NCI-H446 (cell line): Measurements from ENCODE around the gene TRPV3.
"Not testable (repeated sequence)": the region's sequence is repeated elsewhere in the genome, so short reads cannot be mapped to it uniquely, and the experiment has no call there.

Experiments
- DNase-seq, 2 experiments: peaks; one replicate each; lab custom pipeline; 2025; lab: John Stamatoyannopoulos, UW

TRPV3 gene

GRCh38 chr17:3524024-3524423 lies 33.6 kb downstream of the TRPV3 start:
- DNase-seq = no peak

DNA sequence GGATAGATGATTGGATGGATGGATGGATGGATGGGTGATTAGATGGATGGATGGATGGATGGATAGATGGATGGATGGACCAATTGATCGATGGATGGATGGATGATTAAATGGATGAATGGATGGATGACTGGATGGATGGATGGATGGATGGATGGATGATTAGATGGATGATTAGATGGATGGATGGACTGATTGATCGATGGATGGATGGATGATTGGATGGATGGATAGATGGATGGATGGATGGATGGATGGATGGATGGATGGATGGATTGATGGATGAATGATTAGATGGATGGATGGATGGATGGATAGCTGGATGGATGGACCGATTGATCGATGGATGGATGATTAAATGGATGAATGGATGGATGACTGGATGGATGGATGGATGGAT lies 38.1 kb downstream of the TRPV3 start:
- DNase-seq = not testable (repeated sequence)

DNA sequence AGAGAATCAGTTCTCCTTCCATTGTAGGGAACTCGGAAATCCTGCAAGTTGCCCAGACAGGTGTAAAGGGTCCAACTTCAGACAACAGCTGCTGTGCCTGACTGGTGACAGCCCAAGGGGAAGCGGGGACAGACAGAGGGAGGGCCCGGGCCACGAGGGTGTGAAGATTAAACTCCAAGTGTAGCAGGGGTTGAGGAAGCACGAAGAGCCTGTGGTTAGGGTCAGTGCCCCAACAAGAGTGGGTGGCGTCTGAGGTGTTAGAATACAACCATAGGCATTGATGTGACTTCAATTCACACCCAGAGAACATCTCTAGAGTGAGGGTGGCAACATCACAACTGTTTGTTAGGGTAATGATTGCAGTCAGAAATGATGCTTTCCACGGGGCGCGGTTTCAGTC lies 42.7 kb downstream of the TRPV3 start:
- no peak for DNase-seq

- DNase-seq = not testable (repeated sequence)
Observed at GRCh38 chr17:3514167-3514566, 43.4 kb downstream of the TRPV3 start.

GRCh38 chr17:3513305-3514035 lies 44.1 kb downstream of the TRPV3 start:
- DNase-seq = no peak

- DNase-seq = peak in 1 of 2 experiments; percentile 2
Observed at GRCh38 chr17:3512505-3513171, 45.0 kb downstream of the TRPV3 start.

DNA sequence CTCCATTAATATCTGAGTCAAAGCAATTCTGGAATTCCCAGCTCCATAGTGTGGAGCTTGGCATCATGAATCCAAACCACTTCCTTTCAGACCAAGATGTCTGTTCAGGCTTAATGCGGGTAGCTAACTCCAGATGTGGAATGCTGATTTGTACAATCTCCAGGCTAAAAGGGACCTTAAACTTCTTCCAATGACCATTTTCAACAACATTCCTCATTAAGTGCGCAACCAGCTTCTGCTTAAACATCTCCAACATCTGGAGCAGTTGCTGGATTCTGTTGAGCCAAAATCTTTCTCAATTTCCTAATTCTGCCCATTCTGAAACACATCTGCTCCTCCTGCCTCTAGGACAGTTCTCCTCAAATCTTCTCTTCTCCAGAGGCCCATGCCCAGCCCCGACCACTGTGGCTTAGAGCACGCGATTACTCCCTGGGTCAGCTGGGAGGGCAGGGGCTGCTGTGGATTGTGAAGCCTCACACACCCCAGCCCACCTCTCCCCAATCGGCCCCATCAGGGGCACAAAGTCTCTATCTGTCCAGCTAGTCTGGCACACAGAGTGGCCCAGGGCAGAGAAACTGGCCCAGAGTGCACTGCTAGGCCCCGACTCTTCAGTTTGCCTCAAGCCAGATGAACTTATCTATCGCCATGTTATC lies 45.6 kb downstream of the TRPV3 start:
- no peak for DNase-seq

DNA sequence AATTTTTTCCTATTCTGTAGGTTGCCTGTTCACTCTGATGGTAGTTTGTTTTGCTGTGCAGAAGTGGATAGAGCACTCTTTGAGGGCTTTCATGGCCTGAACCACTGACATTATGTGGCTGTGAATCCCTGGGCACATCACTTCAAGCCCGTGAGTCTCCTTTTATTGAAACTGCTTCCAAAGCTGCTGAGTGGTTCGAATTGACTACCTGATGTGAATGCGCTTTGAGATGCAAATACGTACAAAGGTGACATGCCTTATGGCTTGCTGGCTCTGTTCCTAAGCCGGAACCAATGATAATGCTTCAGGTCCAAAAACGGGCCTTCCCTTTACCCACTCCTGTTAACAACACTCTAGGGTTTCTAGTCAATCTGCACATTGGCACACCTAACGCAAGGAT lies 47.5 kb downstream of the TRPV3 start:
- no peak for DNase-seq

DNA sequence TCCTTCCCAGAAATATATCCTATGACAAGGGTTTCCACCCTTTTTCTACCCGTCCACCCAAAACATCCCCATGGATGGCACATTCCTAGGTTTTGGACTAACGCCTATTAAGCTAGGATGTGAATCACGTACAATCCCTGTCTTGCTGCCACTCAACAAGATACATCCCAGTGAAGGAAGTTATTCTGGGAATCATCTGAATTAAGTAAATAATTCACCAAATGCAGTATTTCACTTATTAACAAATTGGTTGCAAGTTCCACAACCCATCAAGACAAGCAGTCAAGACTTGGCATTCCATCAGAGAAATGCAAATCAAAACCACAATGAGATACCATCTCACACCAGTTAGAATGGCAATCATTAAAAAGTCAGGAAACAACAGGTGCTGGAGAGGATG lies 49.7 kb downstream of the TRPV3 start:
- no peak for DNase-seq

- no peak for DNase-seq
Observed at GRCh38 chr17:3507071-3507470, 50.5 kb downstream of the TRPV3 start.

DNA sequence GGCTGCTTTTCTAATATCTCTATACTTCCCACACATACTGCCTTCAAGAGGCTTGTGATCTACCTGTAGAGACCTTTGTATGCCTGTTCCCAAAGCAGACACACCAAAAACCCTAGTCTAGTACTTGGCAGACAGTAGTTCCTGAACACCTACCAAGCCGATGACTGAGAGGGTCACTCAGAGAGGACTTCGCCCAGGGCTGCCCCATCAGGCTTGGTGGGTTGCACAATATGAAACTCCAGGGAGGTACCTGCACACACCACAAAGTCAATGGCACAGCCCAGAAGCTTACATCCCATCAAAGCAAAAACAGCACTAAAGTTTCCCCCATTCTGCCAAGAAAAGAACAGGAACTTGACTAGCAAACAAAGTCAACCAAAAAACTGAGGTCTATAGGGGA lies 51.6 kb downstream of the TRPV3 start:
- no peak for DNase-seq

DNA sequence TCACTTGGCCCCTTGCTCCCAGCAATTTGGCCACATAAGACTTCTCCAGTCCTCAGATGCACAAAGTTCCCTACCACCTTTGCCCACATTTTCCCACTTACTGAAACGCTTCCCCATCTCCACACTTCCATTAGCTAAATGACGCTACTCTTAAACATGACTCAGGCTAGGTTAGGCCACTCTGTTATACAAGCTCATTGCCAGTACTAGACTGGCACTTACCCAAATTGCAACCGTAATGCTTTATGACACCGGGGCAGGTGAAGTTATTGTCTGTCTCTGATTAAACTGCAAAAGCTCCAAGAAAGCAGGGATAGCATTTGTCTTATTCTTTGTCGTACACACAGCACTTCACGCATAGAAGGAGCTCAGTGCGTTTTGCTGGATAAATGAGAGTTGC lies 52.6 kb downstream of the TRPV3 start:
- no peak for DNase-seq

DNA sequence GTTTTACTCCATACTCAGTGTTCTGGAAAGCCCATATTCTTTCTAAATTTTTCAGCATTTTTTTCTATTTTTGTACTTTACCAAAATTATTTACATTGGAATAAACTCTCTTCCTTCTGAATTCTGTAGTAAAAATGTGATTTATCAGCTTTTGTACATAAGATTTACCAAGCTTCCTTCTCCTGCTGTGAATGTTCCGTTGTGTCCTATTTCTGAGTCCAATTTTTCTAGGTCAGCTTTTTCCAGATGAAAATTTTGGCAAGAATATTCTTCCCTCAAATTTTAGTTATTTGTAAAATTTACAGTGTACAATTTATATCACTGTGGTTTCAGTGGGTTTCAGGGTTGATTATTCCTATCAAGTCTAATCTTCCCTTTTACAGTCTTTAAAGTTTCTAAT lies 54.3 kb downstream of the TRPV3 start:
- no peak for DNase-seq

DNA sequence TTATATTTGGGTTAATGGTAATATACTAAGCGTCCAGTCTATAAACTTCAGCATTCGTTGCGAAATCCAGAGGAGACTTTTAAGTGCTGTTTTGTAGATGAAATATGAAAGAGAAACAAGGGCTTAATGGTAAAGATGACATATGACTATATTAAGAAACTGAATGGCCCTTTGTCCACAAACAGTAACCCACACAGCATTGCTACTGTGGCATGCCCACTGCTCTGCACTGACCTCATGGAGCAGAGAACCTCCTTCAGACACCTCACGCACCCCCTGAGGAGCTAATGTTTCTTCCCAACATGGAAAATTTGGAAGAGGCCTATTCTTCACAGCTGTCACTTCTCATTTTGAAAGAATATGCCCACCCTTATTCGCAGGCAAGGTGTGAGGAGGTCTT lies 55.1 kb downstream of the TRPV3 start:
- DNase-seq = no peak

DNA sequence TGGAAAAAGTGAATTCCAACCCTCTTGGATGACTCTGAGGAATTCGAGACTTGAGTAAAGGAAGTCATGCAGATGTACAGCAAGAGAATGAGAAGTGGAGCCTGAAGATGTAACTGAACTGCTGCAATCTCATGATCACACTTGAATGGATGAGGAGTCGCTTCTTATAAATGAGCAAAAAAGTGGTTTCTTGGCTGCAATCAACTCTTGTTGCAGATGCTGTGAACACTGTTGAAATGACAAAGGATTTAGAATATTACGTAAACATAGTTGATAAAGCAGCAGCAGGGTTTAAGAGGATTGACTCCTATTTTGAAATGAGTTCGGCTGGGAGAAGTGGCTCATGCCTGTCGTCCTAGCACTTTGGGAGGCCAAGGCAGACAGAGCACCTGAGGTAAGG lies 56.3 kb downstream of the TRPV3 start:
- DNase-seq = no peak

DNA sequence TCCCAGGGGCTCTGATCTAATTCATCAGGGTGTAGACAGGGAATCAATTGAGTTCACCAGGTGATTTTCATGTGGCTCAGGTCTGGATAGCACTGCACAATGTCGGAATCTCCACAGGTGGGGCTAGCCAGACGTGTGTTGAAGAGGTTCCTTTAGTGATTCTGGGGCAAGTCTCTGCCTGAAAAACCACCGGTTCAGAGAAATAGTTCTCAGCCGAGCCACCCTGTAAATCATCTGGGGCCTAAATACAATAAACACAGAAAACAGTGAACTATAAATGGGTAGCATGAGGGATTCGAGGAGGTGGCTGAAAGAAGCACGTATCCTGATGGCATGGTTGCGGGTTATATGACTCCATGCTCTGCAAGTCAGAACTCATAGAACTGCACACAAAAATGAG lies 60.5 kb downstream of the TRPV3 start:
- no peak for DNase-seq

DNA sequence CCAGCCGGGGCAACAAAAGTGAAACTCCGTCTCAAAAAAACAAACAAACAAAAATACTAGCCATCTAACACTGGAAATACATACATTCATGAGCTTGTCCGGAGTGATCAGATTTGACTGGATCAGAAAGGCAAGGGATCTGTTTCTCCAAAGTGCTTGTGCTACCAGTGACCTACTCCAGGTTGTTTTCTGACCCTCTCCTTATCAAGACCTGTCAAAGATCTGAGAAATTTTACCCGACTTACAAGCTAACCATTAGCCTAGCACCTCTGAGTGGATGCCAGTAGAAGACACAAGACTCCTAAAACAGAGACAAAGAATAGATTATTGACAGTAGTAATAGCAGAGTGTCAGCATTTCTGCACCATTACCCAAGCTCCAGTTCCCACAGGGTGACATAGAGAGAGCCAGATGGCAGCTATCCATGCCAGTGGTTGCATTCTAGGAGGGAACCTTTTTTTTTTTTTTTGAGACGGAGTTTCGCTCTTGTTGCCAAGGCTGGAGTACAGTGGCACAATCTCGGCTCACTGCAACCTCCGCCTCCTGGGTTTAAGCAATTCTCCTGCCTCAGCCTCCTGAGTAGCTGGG lies 72.0 kb downstream of the TRPV3 start:
- DNase-seq = peak in 1 of 2 experiments; percentile 21

DNA sequence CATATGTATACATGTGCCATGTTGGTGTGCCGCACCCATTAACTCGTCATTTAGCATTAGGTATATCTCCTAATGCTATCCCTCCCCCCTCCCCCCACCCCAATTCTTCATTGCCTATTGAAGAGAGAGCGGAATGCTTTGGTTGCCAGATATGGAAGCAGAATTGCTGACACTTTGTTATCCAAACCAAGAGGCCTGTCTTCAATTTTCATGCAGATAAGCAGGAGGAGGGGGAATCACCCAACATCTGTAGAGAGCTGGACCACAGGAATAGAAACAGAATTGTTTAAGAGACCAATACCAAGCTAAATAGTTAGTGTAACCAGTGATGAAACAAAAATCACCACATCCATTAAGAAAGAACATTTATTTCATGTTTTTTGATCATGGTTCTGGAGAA lies 74.8 kb downstream of the TRPV3 start:
- no peak for DNase-seq

- DNase-seq = no peak
Observed at GRCh38 chr17:3479988-3480387, 77.6 kb downstream of the TRPV3 start.

DNA sequence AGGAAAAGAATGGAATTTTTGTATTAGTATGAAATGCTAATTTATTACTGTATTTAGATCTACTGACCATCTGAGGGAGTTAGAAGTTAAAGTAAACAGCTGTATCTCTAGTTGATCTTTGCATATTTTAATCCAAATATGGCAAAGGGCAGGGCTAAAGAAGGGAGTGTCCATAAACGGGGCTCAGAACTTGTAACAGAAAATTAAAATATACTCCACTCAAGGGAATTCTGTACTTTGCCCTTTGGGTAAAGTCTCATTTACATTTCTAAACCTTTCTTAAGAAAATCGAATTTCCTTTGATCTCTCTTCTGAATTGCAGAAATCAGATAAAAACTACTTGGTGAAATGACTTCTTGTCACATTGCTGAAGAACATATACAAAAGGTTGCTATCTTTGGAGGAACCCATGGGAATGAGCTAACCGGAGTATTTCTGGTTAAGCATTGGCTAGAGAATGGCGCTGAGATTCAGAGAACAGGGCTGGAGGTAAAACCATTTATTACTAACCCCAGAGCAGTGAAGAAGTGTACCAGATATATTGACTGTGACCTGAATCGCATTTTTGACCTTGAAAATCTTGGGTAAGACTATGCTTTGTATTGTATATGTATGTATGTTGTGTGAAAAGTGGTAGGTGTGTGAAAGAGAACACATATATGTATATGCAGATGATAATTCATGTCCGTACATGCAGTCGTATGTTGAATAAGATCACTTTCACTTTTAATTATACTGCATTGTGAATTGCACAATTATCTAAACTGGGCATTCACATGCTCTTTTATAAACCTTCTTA lies 81.6 kb downstream of the TRPV3 start, which contains the start of gene ASPA:
TSS of gene ASPA (plus strand) at position 186 of the 799 bp plus-strand sequence. CDS start at position 349, 163 bp downstream.
- no peak for DNase-seq

DNA sequence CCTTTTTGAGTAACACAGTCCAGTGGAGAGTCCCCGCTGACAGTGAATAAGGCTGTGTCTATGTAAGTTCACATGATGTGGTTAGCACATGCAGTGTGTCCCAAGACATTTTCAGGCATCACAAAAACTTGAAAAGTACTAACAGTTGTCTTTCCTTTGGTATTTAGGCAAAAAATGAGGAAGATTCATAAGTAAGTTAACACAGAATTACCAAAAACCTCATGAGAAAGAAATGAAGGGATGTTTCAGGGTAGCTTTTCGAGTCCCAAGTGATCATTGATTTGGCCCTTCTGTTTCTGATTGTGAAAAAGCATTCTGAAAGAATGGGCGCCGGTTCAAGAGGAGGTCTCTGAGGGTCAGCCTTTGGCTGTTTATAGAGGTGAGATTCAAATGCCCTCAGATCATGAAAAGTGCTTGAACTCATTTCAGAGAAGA lies 82.3 kb downstream of the TRPV3 start:
- DNase-seq = no peak

- no peak for DNase-seq
Observed at GRCh38 chr17:3474212-3474611, 83.4 kb downstream of the TRPV3 start.
